Measurements from ENCODE around the gene FEN1.

The FEN1 gene

GRCh38 chr11:61820174-61820573 lies 27.5 kb downstream of the FEN1 start:
- FAIRE-seq: peak; percentile 71
- TF ChIP-seq POLR2A (IDR thresholded peaks at IDR 0.05; ENCODE audit: low read depth, low read length): no peak
- peak; percentile 91 for DNase-seq (ENCODE audit: insufficient read length, low spot score)

DNA sequence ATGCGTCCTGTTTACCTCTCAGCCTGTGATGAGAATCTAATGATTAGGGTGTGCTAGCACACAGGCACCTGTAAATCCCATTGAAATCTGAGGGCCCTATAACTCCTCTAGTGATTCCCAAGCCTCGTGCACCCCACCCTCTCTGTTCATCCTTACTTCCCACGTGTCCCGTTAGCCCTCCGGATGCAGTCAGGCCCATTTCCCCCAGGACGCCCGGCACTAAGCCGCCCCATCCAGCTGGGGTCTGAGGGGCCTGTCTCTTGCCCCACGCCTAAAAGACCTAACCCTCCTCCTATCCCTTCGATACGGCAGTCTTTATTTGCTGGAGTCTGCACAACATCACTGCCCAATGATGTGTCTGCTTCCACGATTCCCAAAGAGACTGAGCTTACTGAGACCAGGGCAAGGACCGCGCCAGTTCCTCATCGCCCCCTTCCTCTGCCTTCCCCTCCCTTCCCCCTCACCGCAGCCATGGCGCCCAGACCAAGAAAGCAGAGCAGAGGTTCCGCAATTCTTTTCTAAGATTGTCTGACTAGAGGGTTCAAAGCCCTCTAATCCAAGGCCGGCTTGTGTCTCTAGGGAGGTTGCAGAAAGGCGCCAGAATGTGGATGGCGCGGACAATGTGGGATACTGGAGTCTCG lies 34.3 kb downstream of the FEN1 start:
- TF ChIP-seq POLR2A (IDR thresholded peaks at IDR 0.05; ENCODE audit: low read depth, low read length): no peak
- FAIRE-seq (no peak), DNase-seq (ENCODE audit: insufficient read length, low spot score) (no peak)

GRCh38 chr11:61827571-61828378 lies 35.1 kb downstream of the FEN1 start, which contains the start of gene FADS2:
Gene FADS2, plus strand, starts transcription at chr11:61828300. Its CDS starts 91 bp downstream, at chr11:61828391.
- FAIRE-seq: no peak
- DNase-seq (ENCODE audit: insufficient read length, low spot score): no peak
- TF ChIP-seq POLR2A (IDR thresholded peaks at IDR 0.05; ENCODE audit: low read depth, low read length): peak; percentile 90

DNA sequence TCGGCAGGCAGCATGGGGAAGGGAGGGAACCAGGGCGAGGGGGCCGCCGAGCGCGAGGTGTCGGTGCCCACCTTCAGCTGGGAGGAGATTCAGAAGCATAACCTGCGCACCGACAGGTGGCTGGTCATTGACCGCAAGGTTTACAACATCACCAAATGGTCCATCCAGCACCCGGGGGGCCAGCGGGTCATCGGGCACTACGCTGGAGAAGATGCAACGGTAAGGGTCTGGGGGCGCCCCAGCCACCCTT lies 35.6 kb downstream of the FEN1 start:
- no peak for FAIRE-seq
- no peak for TF ChIP-seq POLR2A (IDR thresholded peaks at IDR 0.05; ENCODE audit: low read depth, low read length)
- no peak for DNase-seq (ENCODE audit: insufficient read length, low spot score)

- DNase-seq (ENCODE audit: insufficient read length, low spot score) (no peak), FAIRE-seq (no peak)
- 0 out of 2 replicates have a peak, but pooled peaks have one; percentile 11 for TF ChIP-seq POLR2A (IDR thresholded peaks at IDR 0.05; ENCODE audit: low read depth, low read length)
Measured at GRCh38 chr11:61828629-61829407, 36.1 kb downstream of the FEN1 start.

DNA sequence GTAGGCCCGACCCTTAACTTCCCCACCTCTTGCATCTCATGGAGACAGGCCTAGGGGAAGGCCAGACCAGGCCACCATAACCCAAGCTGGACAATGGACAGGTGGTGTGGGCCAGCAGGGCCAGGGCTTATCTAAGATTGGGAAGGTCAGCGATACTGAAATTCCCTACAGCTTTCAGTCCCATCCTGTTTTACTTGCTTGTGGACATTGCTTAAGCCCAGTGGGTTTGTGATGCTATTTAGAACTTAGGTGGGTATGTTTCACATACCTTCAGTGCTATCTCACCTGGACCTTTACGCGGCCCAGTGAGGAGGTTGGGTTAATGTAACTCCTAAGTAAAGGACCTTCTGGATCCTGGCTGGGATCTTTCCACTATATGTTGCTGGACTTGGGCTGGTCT lies 37.1 kb downstream of the FEN1 start:
- FAIRE-seq (no peak), DNase-seq (ENCODE audit: insufficient read length, low spot score) (no peak)
- TF ChIP-seq POLR2A (IDR thresholded peaks at IDR 0.05; ENCODE audit: low read depth, low read length): no peak

- FAIRE-seq: no peak
- DNase-seq (ENCODE audit: insufficient read length, low spot score): no peak
Measured at GRCh38 chr11:61830237-61831105, 37.8 kb downstream of the FEN1 start.

DNA sequence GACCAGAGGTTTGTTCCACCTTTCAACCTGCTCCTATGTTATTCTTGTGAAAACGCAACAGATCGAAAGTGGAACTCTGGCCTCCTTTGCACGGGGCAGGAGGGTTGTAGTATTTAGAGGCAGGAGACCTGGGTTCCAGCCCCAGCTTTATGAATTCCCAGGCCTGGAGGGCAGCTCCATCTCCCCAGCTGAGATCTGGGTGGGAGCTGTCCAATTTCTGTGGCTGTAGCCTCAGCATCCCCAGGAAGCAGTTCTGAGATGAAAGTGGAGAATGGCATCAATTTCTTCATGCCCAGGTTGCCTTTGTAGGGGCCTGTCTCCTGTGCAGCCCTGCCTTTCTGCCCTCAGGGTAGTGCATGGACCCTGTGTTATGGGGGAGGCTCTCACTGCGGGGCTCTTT lies 39.5 kb downstream of the FEN1 start:
- no peak for DNase-seq (ENCODE audit: insufficient read length, low spot score)
- FAIRE-seq: no peak
- TF ChIP-seq POLR2A (IDR thresholded peaks at IDR 0.05; ENCODE audit: low read depth, low read length): no peak

More at GRCh38 chr11:61830237-61831105, 37.8 kb downstream of the FEN1 start:
- TF ChIP-seq POLR2A (IDR thresholded peaks at IDR 0.05; ENCODE audit: low read depth, low read length): no peak

DNA sequence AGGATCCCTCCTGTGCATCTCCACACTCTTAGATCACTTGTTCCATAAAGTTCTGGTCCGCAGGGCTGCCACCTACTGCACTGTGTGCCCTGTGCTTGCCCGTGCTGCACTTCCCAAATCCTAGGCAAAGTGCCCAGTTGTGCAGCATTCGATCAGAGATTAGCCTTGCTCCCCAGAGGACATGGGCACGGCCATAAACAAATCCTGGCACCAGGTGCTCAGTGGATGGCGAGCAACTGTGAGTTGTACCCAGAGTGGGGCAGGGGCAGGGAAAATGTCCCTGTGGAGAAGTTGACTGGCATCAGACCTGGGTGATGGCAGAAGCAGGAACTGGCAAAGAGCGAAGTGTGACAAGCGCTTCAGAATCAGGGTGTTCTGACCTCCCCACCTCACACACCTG lies 40.0 kb downstream of the FEN1 start:
- FAIRE-seq: no peak
- TF ChIP-seq POLR2A (IDR thresholded peaks at IDR 0.05; ENCODE audit: low read depth, low read length): no peak
- no peak for DNase-seq (ENCODE audit: insufficient read length, low spot score)

DNA sequence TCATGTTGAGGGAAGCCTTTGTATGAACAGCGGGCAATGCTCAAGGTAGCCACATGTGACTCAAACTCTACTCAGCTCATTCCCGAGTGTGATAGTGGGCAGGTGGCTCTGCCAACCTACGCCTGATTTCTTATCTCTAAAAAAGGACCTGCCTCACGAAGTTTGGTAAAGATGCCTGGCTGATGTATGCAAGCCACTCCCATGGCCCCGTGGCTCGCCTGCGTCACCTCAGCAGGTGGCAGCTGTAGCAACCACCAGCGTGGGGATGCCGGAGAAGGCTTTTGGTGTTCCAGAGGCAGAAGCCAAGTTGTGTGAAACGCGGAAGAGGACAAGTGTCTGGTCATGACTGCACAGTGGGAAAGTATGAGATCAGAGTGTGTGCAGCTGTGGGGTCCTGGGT lies 40.8 kb downstream of the FEN1 start:
- DNase-seq (ENCODE audit: insufficient read length, low spot score): no peak
- FAIRE-seq: no peak
- no peak for TF ChIP-seq POLR2A (IDR thresholded peaks at IDR 0.05; ENCODE audit: low read depth, low read length)

DNA sequence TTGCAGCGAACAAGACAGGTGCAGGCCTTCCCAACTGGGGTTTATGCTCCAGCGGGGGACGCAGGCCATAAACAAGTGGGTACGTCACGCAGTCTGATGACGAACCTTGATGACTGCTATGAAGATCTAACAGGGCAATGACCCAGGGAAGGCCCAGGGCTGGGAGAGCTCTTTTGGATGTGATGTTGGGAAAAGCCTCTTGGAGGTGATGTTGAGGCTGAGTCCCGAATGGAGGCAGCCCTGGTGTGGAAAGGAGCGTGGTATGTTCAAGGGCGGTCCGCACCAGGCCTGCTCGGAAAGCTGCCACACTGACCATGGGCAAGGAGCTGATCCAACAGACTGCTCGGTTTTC lies 41.2 kb downstream of the FEN1 start:
- no peak for FAIRE-seq
- DNase-seq (ENCODE audit: insufficient read length, low spot score): no peak
- no peak for TF ChIP-seq POLR2A (IDR thresholded peaks at IDR 0.05; ENCODE audit: low read depth, low read length)

DNA sequence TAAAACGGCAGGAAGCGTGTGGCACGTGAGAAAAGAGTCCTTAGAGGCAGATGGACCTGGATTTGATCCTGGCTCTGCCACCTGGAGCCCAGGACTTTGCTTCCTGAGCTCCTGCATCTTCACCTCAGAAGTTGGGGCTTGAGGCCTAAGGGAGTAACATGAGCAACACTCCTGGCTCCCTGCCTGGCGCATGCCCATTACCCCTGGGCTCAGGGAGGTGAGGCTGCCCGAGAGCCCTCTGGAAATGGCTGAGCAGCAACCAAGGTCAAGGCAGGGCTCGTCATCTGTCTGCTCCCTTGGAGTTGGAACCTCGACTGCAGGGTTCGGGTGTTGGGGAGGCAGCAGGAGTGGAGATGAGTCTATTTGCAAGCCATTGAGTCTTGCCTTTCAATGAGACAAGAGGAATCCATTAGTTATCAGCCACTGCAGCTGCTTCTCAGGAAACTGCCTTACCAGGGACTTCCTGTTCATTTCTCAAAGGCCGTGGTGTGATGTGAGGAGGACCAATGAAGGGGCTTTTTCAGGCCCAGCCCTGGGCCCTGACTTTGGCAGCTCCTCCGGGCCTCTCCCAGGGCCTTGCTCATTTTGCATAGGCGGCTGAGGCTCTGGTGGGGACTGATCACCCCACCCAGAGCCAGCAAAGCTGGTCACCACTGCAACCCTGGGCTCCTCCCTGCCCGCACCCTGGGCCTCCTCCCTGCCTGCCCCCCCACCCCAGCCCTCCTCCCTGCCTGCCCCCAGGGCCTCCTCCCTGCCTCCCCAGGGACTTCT lies 41.8 kb downstream of the FEN1 start:
- no peak for FAIRE-seq
- DNase-seq (ENCODE audit: insufficient read length, low spot score): no peak
- no peak for TF ChIP-seq POLR2A (IDR thresholded peaks at IDR 0.05; ENCODE audit: low read depth, low read length)

DNA sequence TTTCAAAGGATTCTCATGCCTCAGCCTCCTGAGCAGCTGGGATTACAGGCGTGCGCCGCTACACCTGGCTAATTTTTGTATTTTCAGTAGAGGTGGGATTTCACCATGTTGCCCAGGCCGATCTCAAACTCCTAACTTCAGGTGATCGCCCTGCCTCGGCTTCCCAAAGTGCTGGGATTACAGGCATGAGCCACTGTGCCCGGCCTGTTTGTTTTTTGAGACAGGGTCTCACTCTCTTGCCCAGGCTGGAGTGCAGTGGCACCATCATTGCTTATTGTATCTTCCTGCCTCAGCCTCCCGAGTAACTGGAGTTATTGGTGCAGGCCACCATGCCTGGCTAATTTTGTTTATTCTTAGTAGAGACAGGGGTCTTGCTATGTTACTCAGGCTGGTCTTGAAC lies 43.5 kb downstream of the FEN1 start:
- TF ChIP-seq POLR2A (IDR thresholded peaks at IDR 0.05; ENCODE audit: low read depth, low read length): no peak
- no peak for FAIRE-seq

More for the DNA sequence above, 43.5 kb downstream of the FEN1 start:
- DNase-seq (ENCODE audit: insufficient read length, low spot score): no peak
